ENCODE data around the gene MXD4. TPM values are rescaled to one million over a fixed set of nuclear protein-coding genes. Genes with fewer than 3 reads are reported as not detected.

Gene MXD4
- total RNA-seq, 4 donors from 2014 or later, result 33.3 to 62.6 (median 47.6) TPM

- WGBS, 2 donors, result 88 to 98% methylated on average over 2 of the region's 2 CpGs
- no peak overlapping the region for H3K4me3 ChIP-seq (ENCODE audit: low read depth, poor library complexity, severe bottlenecking)
- intact Hi-C loops (cut with DNase I; ENCODE audit: low total_unique reads), result no loop called here
- TF ChIP-seq POLR2A (IDR thresholded peaks at IDR 0.05), result no peak
- TF ChIP-seq, protein P1, sequence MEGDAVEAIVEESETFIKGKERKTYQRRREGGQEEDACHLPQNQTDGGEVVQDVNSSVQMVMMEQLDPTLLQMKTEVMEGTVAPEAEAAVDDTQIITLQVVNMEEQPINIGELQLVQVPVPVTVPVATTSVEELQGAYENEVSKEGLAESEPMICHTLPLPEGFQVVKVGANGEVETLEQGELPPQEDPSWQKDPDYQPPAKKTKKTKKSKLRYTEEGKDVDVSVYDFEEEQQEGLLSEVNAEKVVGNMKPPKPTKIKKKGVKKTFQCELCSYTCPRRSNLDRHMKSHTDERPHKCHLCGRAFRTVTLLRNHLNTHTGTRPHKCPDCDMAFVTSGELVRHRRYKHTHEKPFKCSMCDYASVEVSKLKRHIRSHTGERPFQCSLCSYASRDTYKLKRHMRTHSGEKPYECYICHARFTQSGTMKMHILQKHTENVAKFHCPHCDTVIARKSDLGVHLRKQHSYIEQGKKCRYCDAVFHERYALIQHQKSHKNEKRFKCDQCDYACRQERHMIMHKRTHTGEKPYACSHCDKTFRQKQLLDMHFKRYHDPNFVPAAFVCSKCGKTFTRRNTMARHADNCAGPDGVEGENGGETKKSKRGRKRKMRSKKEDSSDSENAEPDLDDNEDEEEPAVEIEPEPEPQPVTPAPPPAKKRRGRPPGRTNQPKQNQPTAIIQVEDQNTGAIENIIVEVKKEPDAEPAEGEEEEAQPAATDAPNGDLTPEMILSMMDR (IDR thresholded peaks at IDR 0.05), result no peak
- DNase-seq (ENCODE audit: low spot score in 2 of 2), result no peak
Measured at GRCh38 chr4:2299794-2300193, 37.9 kb upstream of the MXD4 start.

- intact Hi-C loops (cut with DNase I; ENCODE audit: low total_unique reads), result no loop called here
- no peak overlapping the region for H3K4me3 ChIP-seq (ENCODE audit: low read depth, poor library complexity, severe bottlenecking)
- peak in 1 of 2 donors; percentile 81 for DNase-seq (ENCODE audit: low spot score in 2 of 2)
- 61 to 81% methylated on average over 23 of the region's 23 CpGs for WGBS, 2 donors
- no peak for TF ChIP-seq POLR2A (IDR thresholded peaks at IDR 0.05)
- TF ChIP-seq, protein P1 (IDR thresholded peaks at IDR 0.05), result no peak
Measured at GRCh38 chr4:2298532-2298991, 36.7 kb upstream of the MXD4 start.

DNA sequence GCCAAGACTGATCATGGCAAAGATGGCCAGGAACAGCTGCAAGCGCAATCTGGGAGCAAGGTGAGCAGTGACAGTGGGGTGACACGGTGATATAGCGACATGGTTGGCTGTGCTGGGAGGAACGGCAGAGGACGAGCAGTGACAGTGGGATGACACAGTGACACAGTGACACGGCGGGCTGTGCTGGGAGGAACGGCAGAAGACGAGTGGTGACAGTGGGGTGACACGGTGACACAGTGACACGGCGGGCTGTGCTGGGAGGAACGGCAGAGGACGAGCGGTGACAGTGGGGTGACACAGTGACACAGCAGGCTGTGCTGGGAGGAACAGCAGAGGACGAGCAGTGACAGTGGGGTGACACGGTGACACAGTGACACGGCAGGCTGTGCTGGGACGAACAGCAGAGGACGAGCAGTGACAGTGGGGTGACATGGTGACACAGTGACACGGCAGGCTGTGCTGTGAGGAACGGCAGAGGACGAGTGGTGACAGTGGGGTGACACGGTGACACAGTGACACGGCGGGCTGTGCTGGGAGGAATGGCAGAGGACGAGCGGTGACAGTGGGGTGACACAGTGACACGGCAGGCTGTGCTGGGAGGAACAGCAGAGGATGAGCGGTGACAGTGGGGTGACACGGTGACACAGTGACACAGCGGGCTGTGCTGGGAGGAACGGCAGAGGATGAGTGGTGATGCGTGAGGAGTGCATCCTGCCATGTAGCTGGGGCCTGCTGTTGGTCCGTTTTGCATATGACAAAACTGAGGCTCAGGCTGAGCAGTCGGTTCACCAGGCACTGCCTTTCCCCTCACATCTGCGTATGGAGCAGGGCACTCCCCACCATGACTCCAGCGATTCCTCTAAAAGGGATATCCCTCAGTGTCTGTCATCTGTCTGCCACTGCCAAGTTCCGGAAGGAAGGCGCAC is 36.0 kb upstream of the MXD4 start:
- peak in 1 of 2 donors; percentile 70 for DNase-seq (ENCODE audit: low spot score in 2 of 2)
- H3K4me3 ChIP-seq (ENCODE audit: low read depth, poor library complexity, severe bottlenecking), result no peak overlapping the region
- intact Hi-C loops (cut with DNase I; ENCODE audit: low total_unique reads), result no loop called here
- TF ChIP-seq, protein P1 (IDR thresholded peaks at IDR 0.05), result no peak
- no peak for TF ChIP-seq POLR2A (IDR thresholded peaks at IDR 0.05)
- 86 to 91% methylated on average over 40 of the region's 40 CpGs for WGBS, 2 donors

DNA sequence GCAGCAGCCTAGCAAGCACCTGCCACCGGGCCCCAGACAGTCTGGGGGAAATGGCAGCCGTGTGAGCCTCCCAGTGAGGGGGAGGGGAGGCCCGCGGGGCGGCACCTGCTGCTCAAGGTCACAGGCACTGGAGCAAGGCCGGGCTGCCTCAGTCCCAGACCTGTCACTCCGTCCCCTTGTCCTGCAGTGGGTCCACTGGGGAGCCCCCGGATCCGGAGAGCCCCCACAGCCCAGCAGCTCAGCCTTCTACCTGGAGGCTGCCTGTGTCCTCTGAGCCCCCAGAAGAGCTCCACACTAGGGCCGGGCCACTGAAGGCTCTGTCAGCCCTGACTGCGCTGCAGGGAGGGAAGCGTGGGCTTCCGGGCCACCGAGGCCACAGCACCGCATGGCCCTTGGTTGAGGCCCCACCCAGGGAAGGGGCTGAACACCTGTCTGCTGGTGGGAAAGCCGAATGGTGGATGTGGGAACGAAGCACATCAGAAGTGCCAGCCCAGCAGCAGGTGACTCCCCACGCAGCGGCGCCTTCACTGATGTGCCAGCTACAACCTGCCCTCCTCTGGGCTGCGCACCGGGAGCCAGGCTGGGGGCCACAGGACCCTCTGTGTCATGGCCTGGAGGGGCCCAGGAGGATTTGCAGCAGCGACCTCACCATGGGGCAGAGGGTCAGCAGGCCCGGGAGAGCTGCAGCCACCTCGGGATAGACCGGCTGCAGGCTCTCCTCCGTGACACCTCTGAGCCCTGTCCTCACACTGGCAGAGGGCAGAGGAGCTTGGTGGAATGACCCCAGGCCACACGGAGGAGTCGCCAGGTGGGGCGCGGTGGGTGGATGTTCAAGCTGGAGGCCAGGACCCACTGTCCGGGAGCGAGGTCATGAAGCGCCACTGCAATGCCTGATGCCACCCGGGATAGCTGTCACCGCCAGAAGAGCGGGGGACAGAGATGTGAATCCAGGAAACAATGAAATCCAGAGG is 35.0 kb upstream of the MXD4 start:
- TF ChIP-seq, protein P1 (IDR thresholded peaks at IDR 0.05), result no peak
- no peak for TF ChIP-seq POLR2A (IDR thresholded peaks at IDR 0.05)
- peak in 1 of 2 donors; percentile 81 for DNase-seq (ENCODE audit: low spot score in 2 of 2)
- H3K4me3 ChIP-seq (ENCODE audit: low read depth, poor library complexity, severe bottlenecking), result no peak overlapping the region
- intact Hi-C loops (cut with DNase I; ENCODE audit: low total_unique reads), result no loop called here
- 86 to 90% methylated on average over 19 to 36 of the region's 37 CpGs for WGBS, 2 donors

- intact Hi-C loops (cut with DNase I; ENCODE audit: low total_unique reads), result no loop called here
- 91 to 93% methylated on average over 13 to 14 of the region's 14 CpGs for WGBS, 2 donors
- H3K4me3 ChIP-seq (ENCODE audit: low read depth, poor library complexity, severe bottlenecking), result no peak overlapping the region
- no peak for TF ChIP-seq POLR2A (IDR thresholded peaks at IDR 0.05)
- TF ChIP-seq, protein P1 (IDR thresholded peaks at IDR 0.05), result no peak
- peak in 1 of 2 donors; percentile 77 for DNase-seq (ENCODE audit: low spot score in 2 of 2)
Measured at GRCh38 chr4:2295900-2296442, 34.1 kb upstream of the MXD4 start.
